Sigmoid colon (tissue), 4 donors: ENCODE data around the gene ZBTB39.

Experiments used
- CTCF ChIP-seq, 4 experiments: fragments of 450-650 bp in 3 of 4; fragments of 200-600 bp in 1 of 4; IDR thresholded peaks; one replicate each; pipeline ENCODE4 v1.5.1; 2016 to 2019; ENCODE audit warnings: antibody characterized with exemption in 4 of 4, mild to moderate bottlenecking in 3 of 4, moderate library complexity in 2 of 4
- POLR2A ChIP-seq, 2 donors: fragments of 450-650 bp; IDR thresholded peaks; one replicate each; pipeline ENCODE4 v1.6.1; 2016; ENCODE audit warnings: antibody characterized with exemption in 2 of 2, mild to moderate bottlenecking in 2 of 2, moderate library complexity in 2 of 2
- POLR2AphosphoS5 ChIP-seq, 4 donors: sonication (generic); formaldehyde crosslinking; IDR thresholded peaks; one replicate each; pipeline ENCODE4 v1.6.1; 2017; ENCODE audit warnings: antibody characterized with exemption in 4 of 4

- TF ChIP-seq POLR2A (IDR thresholded peaks at IDR 0.05), result no peak
- TF ChIP-seq CTCF (IDR thresholded peaks at IDR 0.05), result no peak
- no peak for TF ChIP-seq POLR2AphosphoS5 (IDR thresholded peaks at IDR 0.05)
These were observed 13.8 kb upstream of the ZBTB39 start for GRCh38 chr12:57019983-57020719.
